ENCODE measurements around the gene MUSTN1.

The MUSTN1 gene

GRCh38 chr3:52880047-52880446, 45.2 kb upstream of the MUSTN1 start:
- Histone ChIP-seq H4K12ac (ENCODE audit: low read depth, low read length) (no peak overlapping the region), H3K36me3 (ENCODE audit: control insufficient read depth in 1 of 2, insufficient read depth in 2 of 2, low read length in 2 of 2) (no peaks in the 10 kb centered on the region), H3K18ac (ENCODE audit: low read length) (no peak overlapping the region), H2BK120ac (ENCODE audit: insufficient read depth, low read length, poor library complexity) (no peak overlapping the region), H3K9me3 (ENCODE audit: insufficient read depth, low read depth, low read length) (no peaks in the 10 kb centered on the region), H3K27me3 (ENCODE audit: insufficient read depth, low read length) (no peaks in the 10 kb centered on the region), H3K23ac (ENCODE audit: low read length) (no peak overlapping the region), H2AFZ (ENCODE audit: insufficient read depth, low read length, poor library complexity) (no peak overlapping the region), H2AK5ac (ENCODE audit: low read length) (no peak overlapping the region), H3K79me2 (ENCODE audit: control insufficient read depth, insufficient read depth, low read length, poor library complexity) (no peaks in the 10 kb centered on the region), H3K9ac (ENCODE audit: low read length) (no peak overlapping the region), H3K4ac (ENCODE audit: low read depth, low read length) (no peak overlapping the region), H3K27ac (ENCODE audit: low read depth, low read length) (no peak overlapping the region), H3K79me1 (ENCODE audit: low read length) (no peaks in the 10 kb centered on the region), H2BK5ac (ENCODE audit: low read depth, low read length, poor library complexity) (no peak overlapping the region), H3K4me3 (ENCODE audit: low read depth, low read length) (no peak overlapping the region), H2BK12ac (ENCODE audit: low read length) (no peak overlapping the region), H4K91ac (ENCODE audit: low read depth, low read length) (no peak overlapping the region), H4K8ac (ENCODE audit: low read depth, low read length) (no peak overlapping the region), H3K4me2 (ENCODE audit: low read length) (no peak overlapping the region), H3K14ac (ENCODE audit: low read length) (no peak overlapping the region), H3K4me1 (ENCODE audit: control insufficient read depth in 1 of 2, insufficient read depth in 2 of 2, low read length in 2 of 2) (peaks cover 0 to 2% of the 10 kb centered on the region in 2 experiments)
- WGBS (ENCODE audit: extremely low coverage, insufficient coverage, insufficient read length) = no CpG with 5 or more reads among the region's 5 CpGs
- DNase-seq = no peak

DNA sequence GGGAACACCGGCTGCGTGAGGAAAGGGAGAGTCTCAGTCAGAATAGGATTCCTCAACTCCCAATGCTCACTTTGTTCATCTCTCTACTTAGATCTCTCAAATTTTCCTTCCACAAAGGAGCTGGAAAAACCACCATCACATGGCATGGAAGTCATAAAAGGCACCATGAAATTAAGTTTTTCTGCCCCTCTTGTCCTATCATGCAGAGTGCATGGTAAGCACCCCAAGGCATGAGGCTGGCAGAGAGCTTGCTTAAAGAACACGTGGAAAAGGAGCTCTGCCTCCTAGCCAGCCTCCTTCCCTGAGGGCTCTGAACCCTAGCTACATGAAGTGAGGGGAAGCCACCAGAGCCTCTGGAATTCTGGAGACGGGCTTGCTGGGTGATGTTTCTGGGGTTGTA, 44.8 kb upstream of the MUSTN1 start:
- Histone ChIP-seq H3K4ac (ENCODE audit: low read depth, low read length) (no peak overlapping the region), H3K9me3 (ENCODE audit: insufficient read depth, low read depth, low read length) (no peaks in the 10 kb centered on the region), H3K36me3 (ENCODE audit: control insufficient read depth in 1 of 2, insufficient read depth in 2 of 2, low read length in 2 of 2) (no peaks in the 10 kb centered on the region), H2BK12ac (ENCODE audit: low read length) (no peak overlapping the region), H3K27ac (ENCODE audit: low read depth, low read length) (no peak overlapping the region), H2BK120ac (ENCODE audit: insufficient read depth, low read length, poor library complexity) (no peak overlapping the region), H4K12ac (ENCODE audit: low read depth, low read length) (no peak overlapping the region), H4K91ac (ENCODE audit: low read depth, low read length) (no peak overlapping the region), H3K4me2 (ENCODE audit: low read length) (no peak overlapping the region), H3K14ac (ENCODE audit: low read length) (no peak overlapping the region), H2BK5ac (ENCODE audit: low read depth, low read length, poor library complexity) (no peak overlapping the region), H3K18ac (ENCODE audit: low read length) (no peak overlapping the region), H3K4me3 (ENCODE audit: low read depth, low read length) (no peak overlapping the region), H2AFZ (ENCODE audit: insufficient read depth, low read length, poor library complexity) (no peak overlapping the region), H3K9ac (ENCODE audit: low read length) (no peak overlapping the region), H3K4me1 (ENCODE audit: control insufficient read depth in 1 of 2, insufficient read depth in 2 of 2, low read length in 2 of 2) (peaks cover 0 to 2% of the 10 kb centered on the region in 2 experiments), H3K79me2 (ENCODE audit: control insufficient read depth, insufficient read depth, low read length, poor library complexity) (no peaks in the 10 kb centered on the region), H3K27me3 (ENCODE audit: insufficient read depth, low read length) (no peaks in the 10 kb centered on the region), H3K23ac (ENCODE audit: low read length) (no peak overlapping the region), H4K8ac (ENCODE audit: low read depth, low read length) (no peak overlapping the region), H3K79me1 (ENCODE audit: low read length) (no peaks in the 10 kb centered on the region), H2AK5ac (ENCODE audit: low read length) (no peak overlapping the region)
- no CpG with 5 or more reads among the region's 4 CpGs for WGBS (ENCODE audit: extremely low coverage, insufficient coverage, insufficient read length)
- DNase-seq = no peak

DNA sequence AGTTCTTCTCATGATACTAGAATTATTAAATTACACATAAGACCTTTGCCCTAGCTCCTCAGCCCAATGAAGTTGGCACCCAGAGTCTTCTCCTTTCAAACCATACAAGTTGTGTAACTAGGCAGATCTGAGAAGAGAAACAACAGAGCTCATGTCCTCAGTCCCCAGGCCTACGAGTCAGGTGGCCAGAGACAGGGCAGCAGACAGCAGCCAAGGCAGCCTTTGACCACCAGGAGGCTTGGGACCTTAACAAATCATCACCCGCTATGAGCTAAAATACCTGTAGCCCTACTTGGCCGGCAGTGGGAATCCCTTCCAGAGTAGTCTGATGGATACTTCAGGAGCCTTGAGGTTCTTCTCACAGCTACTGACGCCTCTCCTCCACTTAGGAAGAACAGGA, 44.3 kb upstream of the MUSTN1 start:
- H3K79me2 ChIP-seq (ENCODE audit: control insufficient read depth, insufficient read depth, low read length, poor library complexity) = no peaks in the 10 kb centered on the region
- no peak overlapping the region for H3K23ac ChIP-seq (ENCODE audit: low read length)
- H3K4me1 ChIP-seq (ENCODE audit: control insufficient read depth in 1 of 2, insufficient read depth in 2 of 2, low read length in 2 of 2) = peaks cover 0 to 2% of the 10 kb centered on the region in 2 experiments
- H3K14ac ChIP-seq (ENCODE audit: low read length) = no peak overlapping the region
- no peak overlapping the region for H3K18ac ChIP-seq (ENCODE audit: low read length)
- no peak overlapping the region for H4K8ac ChIP-seq (ENCODE audit: low read depth, low read length)
- no peak overlapping the region for H3K4me3 ChIP-seq (ENCODE audit: low read depth, low read length)
- no peak overlapping the region for H3K4me2 ChIP-seq (ENCODE audit: low read length)
- H3K9me3 ChIP-seq (ENCODE audit: insufficient read depth, low read depth, low read length) = no peaks in the 10 kb centered on the region
- H2AK5ac ChIP-seq (ENCODE audit: low read length) = no peak overlapping the region
- no CpG with 5 or more reads among the region's 4 CpGs for WGBS (ENCODE audit: extremely low coverage, insufficient coverage, insufficient read length)
- H2AFZ ChIP-seq (ENCODE audit: insufficient read depth, low read length, poor library complexity) = no peak overlapping the region
- H2BK12ac ChIP-seq (ENCODE audit: low read length) = no peak overlapping the region
- no peaks in the 10 kb centered on the region for H3K79me1 ChIP-seq (ENCODE audit: low read length)
- no peak overlapping the region for H2BK120ac ChIP-seq (ENCODE audit: insufficient read depth, low read length, poor library complexity)
- DNase-seq = peak in 1 of 2 donors; percentile 7
- H4K91ac ChIP-seq (ENCODE audit: low read depth, low read length) = no peak overlapping the region
- no peaks in the 10 kb centered on the region for H3K27me3 ChIP-seq (ENCODE audit: insufficient read depth, low read length)
- no peak overlapping the region for H3K27ac ChIP-seq (ENCODE audit: low read depth, low read length)
- no peak overlapping the region for H4K12ac ChIP-seq (ENCODE audit: low read depth, low read length)
- no peaks in the 10 kb centered on the region for H3K36me3 ChIP-seq (ENCODE audit: control insufficient read depth in 1 of 2, insufficient read depth in 2 of 2, low read length in 2 of 2)
- no peak overlapping the region for H2BK5ac ChIP-seq (ENCODE audit: low read depth, low read length, poor library complexity)
- H3K4ac ChIP-seq (ENCODE audit: low read depth, low read length) = no peak overlapping the region
- H3K9ac ChIP-seq (ENCODE audit: low read length) = no peak overlapping the region

- no peak overlapping the region for H2AFZ ChIP-seq (ENCODE audit: insufficient read depth, low read length, poor library complexity)
- H2BK120ac ChIP-seq (ENCODE audit: insufficient read depth, low read length, poor library complexity) = no peak overlapping the region
- no peak overlapping the region for H3K23ac ChIP-seq (ENCODE audit: low read length)
- no peak overlapping the region for H2BK12ac ChIP-seq (ENCODE audit: low read length)
- no peak overlapping the region for H3K4ac ChIP-seq (ENCODE audit: low read depth, low read length)
- no peaks in the 10 kb centered on the region for H3K79me2 ChIP-seq (ENCODE audit: control insufficient read depth, insufficient read depth, low read length, poor library complexity)
- H3K27ac ChIP-seq (ENCODE audit: low read depth, low read length) = no peak overlapping the region
- no peak overlapping the region for H2AK5ac ChIP-seq (ENCODE audit: low read length)
- no peak overlapping the region for H3K9ac ChIP-seq (ENCODE audit: low read length)
- no peak overlapping the region for H3K14ac ChIP-seq (ENCODE audit: low read length)
- DNase-seq = no peak
- no peak overlapping the region for H3K4me2 ChIP-seq (ENCODE audit: low read length)
- no peaks in the 10 kb centered on the region for H3K36me3 ChIP-seq (ENCODE audit: control insufficient read depth in 1 of 2, insufficient read depth in 2 of 2, low read length in 2 of 2)
- H3K4me1 ChIP-seq (ENCODE audit: control insufficient read depth in 1 of 2, insufficient read depth in 2 of 2, low read length in 2 of 2) = peaks cover 0 to 2% of the 10 kb centered on the region in 2 experiments
- H3K27me3 ChIP-seq (ENCODE audit: insufficient read depth, low read length) = no peaks in the 10 kb centered on the region
- no peak overlapping the region for H3K18ac ChIP-seq (ENCODE audit: low read length)
- no peak overlapping the region for H4K91ac ChIP-seq (ENCODE audit: low read depth, low read length)
- no peaks in the 10 kb centered on the region for H3K79me1 ChIP-seq (ENCODE audit: low read length)
- no peak overlapping the region for H4K12ac ChIP-seq (ENCODE audit: low read depth, low read length)
- no peak overlapping the region for H4K8ac ChIP-seq (ENCODE audit: low read depth, low read length)
- no peak overlapping the region for H3K4me3 ChIP-seq (ENCODE audit: low read depth, low read length)
- no CpG with 5 or more reads among the region's 3 CpGs for WGBS (ENCODE audit: extremely low coverage, insufficient coverage, insufficient read length)
- H3K9me3 ChIP-seq (ENCODE audit: insufficient read depth, low read depth, low read length) = no peaks in the 10 kb centered on the region
- no peak overlapping the region for H2BK5ac ChIP-seq (ENCODE audit: low read depth, low read length, poor library complexity)
These were observed 42.3 kb upstream of the MUSTN1 start for GRCh38 chr3:52877085-52877484.
